ENCODE data around the gene CHST6.
A peak's percentile ranks its signal among the peaks of the same experiment; 100 is the strongest.
"Not testable (repeated sequence)": the region's sequence is repeated elsewhere in the genome, so short reads cannot be mapped to it uniquely, and the experiment has no call there.

The CHST6 gene

GRCh38 chr16:75477680-75478473 lies 17.4 kb downstream of the CHST6 start:
- DNase-seq, result no peak

GRCh38 chr16:75476817-75477216 lies 18.4 kb downstream of the CHST6 start:
- no peak for DNase-seq

- DNase-seq, result no peak
These were observed 19.8 kb downstream of the CHST6 start for GRCh38 chr16:75475420-75475847.

- DNase-seq, result no peak
These were observed 22.0 kb downstream of the CHST6 start for GRCh38 chr16:75472908-75473877.

- peak in 52 of 58 donors; percentile 7 to 72 (median 41) for DNase-seq
These were observed 23.3 kb downstream of the CHST6 start for GRCh38 chr16:75471723-75472633.

GRCh38 chr16:75466760-75467159 lies 28.5 kb downstream of the CHST6 start:
- no peak for DNase-seq

GRCh38 chr16:75464122-75464918 lies 30.9 kb downstream of the CHST6 start, which contains the start of gene TMEM170A:
Gene TMEM170A (minus strand): TSS chr16:75464689. CDS start chr16:75464600, 89 bp downstream.
- DNase-seq, result peak; percentile 81 to 99 (median 98)

- DNase-seq, result peak in 41 of 58 donors; percentile 11 to 79 (median 44)
These were observed 31.7 kb downstream of the CHST6 start for GRCh38 chr16:75463389-75464121.

GRCh38 chr16:75462806-75463205 lies 32.4 kb downstream of the CHST6 start:
- DNase-seq, result no peak

- DNase-seq, result no peak
These were observed 33.7 kb downstream of the CHST6 start for GRCh38 chr16:75461575-75461974.

GRCh38 chr16:75460446-75460845 lies 34.8 kb downstream of the CHST6 start:
- DNase-seq, result peak in 2 of 58 donors; percentile 28 to 41

- DNase-seq, result no peak
These were observed 35.5 kb downstream of the CHST6 start for GRCh38 chr16:75459691-75460090.

- DNase-seq, result no peak
These were observed 36.8 kb downstream of the CHST6 start for GRCh38 chr16:75458439-75458838.

GRCh38 chr16:75458029-75458428 lies 37.2 kb downstream of the CHST6 start:
- no peak for DNase-seq

- no peak for DNase-seq
These were observed 37.7 kb downstream of the CHST6 start for GRCh38 chr16:75457485-75458021.

- no peak for DNase-seq
These were observed 38.3 kb downstream of the CHST6 start for GRCh38 chr16:75456971-75457370.

- not testable (repeated sequence) for DNase-seq
These were observed 38.8 kb downstream of the CHST6 start for GRCh38 chr16:75456486-75456885.

GRCh38 chr16:75455677-75456076 lies 39.6 kb downstream of the CHST6 start:
- no peak for DNase-seq

Measured in anterior cingulate cortex (tissue), 58 donors.